ENCODE data around the gene DCAF15.

Gene DCAF15

GRCh38 chr19:13977803-13978202 lies 25.5 kb downstream of the DCAF15 start:
- DNase-seq, result no peak

- peak in 1 of 2 donors; percentile 3 for DNase-seq
Measured at GRCh38 chr19:13978351-13979243, 26.3 kb downstream of the DCAF15 start.

- DNase-seq, result peak in 1 of 2 donors; percentile 8
Measured at GRCh38 chr19:13979244-13979615, 26.9 kb downstream of the DCAF15 start.

GRCh38 chr19:13979686-13980085 lies 27.4 kb downstream of the DCAF15 start:
- no peak for DNase-seq

GRCh38 chr19:13980340-13980739 lies 28.0 kb downstream of the DCAF15 start:
- no peak for DNase-seq

GRCh38 chr19:13981021-13981420 lies 28.7 kb downstream of the DCAF15 start:
- no peak for DNase-seq

DNA sequence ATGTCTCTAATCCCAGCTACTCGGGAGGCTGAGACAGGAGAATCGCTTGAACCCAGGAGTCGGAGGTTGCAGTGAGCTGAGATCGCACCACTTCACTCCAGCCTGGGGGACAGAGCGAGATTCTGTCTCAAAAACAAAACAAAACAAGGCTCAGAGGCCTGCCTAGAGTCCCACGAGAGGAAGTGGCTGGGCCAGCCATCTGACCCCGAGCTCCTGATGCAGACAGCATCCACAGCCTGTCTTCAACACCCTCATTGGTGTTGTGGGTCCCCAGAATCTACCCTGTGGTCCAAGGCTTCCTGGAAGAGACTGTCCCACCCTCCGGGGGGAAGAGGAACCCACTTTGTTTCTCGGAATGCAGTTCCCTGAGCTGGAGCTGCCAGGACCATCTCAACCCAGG lies 29.2 kb downstream of the DCAF15 start:
- DNase-seq, result no peak

DNA sequence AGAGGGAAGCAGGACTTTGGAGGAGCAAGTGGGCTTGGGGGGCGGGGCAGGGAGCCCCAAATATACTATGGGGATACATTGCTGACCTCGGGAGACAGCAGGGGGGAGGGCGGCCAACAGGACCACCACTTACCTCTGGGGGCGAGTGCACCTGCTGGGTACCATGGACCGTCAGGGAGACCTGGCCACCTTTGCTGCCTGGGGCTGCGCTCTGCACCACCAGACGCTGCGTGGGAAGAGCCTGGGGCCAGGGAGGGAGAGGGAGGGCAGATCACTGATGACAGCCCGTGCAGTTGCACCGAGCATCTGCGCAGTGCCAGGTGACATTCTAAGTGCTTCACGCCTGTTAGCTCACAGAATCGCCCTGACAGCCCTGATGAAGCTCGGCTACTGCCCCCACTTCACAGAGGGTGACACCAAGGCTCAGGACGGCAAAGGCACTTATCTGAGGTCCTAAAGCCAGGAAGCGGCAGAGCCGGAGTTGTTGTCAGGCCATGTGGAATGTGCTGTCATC lies 29.7 kb downstream of the DCAF15 start:
- no peak for DNase-seq

GRCh38 chr19:13982773-13983172 lies 30.5 kb downstream of the DCAF15 start:
- no peak for DNase-seq

- DNase-seq, result no peak
Measured at GRCh38 chr19:13983213-13983889, 31.0 kb downstream of the DCAF15 start.

DNA sequence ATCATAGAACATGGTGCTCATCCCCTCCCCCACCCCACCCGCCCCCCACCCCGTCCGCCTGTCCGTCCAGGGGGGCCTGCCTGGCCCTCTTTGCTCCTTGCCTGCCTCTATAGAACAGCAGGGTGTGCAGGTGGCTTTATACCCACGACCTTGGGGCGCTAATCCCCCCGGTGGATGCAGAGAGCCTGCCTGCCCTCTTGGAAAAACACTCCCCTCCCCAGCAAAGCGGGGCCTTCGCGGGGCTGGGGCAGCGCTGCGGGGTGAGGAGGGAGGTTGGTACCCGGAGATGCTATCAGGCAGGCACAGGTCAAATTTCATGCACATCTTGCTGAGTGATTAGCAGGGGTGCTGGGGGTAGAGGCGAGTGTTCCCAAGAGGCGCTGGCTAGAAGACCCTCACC lies 31.9 kb downstream of the DCAF15 start:
- DNase-seq, result no peak

DNA sequence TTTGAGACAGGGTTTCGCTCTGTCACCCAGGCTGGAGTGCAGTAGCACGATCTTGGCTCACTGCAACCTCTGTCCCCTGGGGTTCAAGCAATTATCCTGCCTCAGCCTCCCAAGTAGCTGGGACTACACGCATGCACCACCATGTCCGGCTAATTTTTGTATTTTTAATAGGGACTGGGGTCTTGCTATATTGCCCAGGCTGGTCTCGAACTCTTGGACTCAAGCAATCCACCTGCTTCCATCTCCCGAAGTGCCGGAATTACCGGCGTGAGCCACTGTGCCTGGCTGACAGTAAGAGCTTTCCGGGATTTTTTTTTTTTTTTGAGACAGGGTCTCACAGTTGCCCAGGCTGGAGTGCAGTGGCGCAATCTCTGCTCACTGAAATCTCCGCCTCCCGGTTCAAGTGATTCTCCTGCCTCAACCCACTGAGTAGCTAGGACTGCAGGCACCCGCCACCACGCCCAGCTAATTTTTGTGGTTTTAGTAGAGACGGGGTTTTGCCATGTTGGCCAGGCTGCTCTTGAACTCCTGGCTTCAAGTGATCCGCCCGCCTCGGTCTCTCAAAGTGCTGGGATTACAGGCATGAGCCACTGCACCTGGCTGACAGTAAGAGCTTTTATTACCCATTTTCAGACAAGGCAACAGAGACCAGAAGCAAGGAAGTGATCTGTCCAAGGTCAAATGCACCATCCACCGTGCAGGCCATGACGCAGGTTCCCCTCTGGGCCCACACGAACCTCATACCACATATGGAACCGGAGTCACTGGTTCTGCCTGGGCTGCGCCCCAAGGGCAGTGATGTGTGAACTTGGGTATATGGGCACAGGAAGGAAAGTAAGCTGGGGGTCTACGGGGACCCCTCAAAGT lies 32.8 kb downstream of the DCAF15 start:
- peak; percentile 21 to 66 for DNase-seq

DNA sequence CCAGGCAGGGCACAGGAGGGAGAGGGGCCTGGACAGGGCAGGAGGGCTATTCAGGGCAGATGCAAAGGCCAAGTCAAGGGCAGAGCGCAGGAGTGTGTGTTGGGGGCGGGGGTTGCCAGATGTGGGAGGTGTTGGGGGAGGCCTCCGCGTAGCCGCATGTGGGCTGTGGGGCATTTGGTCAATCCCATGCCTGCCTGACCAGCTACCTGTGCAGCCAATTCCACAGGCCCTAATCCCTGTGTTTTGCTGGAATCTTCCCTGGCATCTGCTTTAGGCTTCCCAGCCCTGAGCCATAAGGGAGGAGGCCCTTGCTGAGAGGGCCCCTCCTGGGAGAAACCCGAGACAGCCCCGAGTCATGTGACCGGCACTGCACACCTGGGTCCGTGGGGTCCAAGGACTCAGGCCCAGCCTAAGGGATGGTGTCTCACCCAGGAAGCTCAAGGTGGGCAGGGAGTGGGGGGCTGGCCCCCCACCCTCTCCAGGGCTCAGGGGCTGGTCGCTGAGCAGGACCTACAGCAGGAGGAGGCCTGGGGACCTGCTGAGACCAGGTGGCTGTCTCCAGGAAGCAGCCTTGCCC lies 33.5 kb downstream of the DCAF15 start:
- no peak for DNase-seq

DNA sequence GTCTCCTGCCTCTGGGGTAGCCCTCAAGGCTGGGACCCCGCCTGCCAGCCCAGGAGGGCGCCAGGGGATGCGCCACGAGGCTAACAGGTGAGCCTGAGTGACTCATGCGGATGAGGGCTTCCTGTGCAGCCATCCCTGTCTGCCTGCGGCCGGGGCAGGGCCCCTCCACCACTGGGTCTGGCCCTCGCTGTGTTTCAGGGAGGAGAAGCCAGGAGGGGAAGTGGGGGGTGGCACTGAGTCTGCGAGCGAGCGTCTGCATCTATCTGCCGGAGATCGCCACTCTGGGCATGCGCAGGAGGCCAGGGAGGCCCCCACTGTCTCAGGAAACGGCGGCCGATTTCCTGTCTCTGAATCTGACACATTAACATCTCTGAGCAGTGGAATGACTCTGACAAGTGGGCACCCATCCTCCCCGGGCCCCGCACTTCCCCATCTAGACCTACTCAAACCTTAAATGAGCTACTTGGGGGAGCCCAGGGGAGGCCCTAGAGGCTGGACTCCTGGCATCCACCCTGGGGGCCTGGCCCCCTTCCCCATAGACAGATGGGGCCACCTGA lies 34.1 kb downstream of the DCAF15 start:
- peak; percentile 94 for DNase-seq

DNA sequence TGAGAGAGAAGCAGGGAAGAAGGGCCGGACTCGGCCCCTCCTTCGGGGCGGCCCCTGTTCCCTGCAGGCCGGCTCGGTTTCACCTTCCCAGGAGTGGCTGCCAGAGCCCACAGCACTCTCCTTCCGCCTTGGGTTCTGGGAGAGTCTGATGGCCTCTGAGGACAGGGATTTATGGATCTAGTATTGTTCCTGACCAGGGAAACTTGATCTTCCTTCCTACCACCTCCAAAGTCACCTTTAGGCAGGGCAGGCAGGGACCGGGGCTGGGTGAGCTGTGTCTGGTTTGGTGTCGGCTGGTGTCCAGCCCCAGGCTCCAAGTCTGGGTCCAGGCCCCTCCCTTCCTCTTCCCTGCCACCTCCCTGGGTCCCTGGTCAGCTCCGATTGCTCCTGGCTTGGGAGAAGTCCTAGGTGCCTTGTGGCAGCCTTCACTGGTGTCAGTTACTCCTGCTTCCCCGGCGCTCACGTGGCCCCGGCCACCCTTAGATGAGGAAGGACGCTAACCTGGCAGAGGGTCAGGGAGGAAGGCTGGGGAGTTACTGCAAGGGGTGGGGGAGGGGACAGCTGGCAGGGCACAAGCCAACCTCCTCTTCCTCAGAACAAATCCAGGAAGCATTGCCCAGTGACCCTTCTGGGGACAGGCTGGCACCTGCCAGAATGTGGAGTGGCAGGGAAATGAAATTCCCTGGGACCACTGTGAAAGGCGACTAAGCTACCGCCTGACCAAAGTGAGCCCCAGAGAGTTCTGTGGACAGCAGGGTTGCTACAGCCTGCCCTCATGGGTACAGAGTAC lies 35.0 kb downstream of the DCAF15 start:
- peak; percentile 31 to 45 for DNase-seq

GRCh38 chr19:13989487-13989886 lies 37.2 kb downstream of the DCAF15 start:
- DNase-seq, result no peak

GRCh38 chr19:13990085-13990484 lies 37.8 kb downstream of the DCAF15 start:
- no peak for DNase-seq

DNA sequence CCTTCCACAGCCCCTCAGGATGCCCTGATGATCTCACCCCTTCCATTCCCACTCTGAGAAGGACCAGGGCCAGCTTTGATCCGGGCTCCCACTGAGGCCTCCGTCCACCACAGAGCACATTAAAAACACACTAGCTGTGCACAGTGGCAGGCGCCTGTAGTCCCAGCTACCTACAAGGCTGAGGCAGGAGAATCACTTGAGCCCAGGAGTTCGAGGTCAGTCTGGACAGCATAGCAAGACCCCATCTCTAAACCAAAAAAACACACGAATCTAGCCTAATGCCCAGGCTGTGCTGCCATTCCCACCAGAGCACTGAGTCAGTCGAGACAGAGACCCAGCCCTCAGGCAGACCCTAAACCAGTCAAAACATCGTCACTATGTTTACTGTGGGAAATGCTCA lies 39.7 kb downstream of the DCAF15 start:
- DNase-seq, result no peak

GRCh38 chr19:13993590-13994300 lies 41.4 kb downstream of the DCAF15 start:
- DNase-seq, result no peak

DNA sequence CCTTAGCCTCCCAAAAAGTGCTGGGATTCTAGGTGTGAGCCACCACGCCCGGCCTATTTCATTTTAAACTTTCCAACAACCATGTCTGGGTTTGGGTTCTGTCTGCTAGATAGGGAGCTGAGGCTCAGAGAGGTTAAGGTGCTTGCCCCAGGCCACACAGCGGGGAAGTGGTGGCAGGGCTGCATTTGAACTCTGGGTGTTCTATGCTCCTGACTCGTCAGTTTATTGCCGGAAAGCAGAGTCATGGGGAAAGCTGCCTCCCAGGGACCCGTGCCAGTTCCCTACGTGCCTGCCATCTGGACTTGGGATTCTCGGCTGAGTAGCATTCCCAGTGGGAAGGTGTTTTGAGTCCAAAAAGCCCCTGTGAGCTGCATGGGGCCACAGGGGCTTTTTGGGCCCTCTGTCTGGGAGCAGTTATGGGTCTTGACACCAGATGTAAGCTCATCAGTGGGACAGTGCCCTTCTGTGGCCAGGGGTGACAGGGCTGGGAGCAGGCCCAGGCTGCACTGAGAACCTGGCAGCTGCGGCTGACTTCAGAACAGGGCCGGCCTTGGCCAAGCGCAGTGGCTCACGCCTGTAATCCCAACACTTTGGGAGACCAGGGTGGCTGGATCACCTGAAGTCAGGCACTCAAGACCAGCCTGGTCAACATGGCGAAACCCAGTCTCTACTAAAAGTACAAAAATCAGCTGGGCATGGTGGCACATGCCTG lies 42.9 kb downstream of the DCAF15 start:
- DNase-seq, result no peak
